ENCODE measurements around the gene GRIK3. TPM values are rescaled to one million over a fixed set of nuclear protein-coding genes. Genes with fewer than 3 reads are reported as not detected.

Gene GRIK3
- total RNA-seq, 2 donors from 2014 or later = 0.20 to 1.2 TPM

GRCh38 chr1:36844917-36845316, 189.4 kb downstream of the GRIK3 start:
- no peak for TF ChIP-seq CTCF (IDR thresholded peaks at IDR 0.05)
- Histone ChIP-seq H3K4me3 (no peak overlapping the region), H3K9me3 (no peaks in the 10 kb centered on the region), H3K36me3 (no peaks in the 10 kb centered on the region), H3K27me3 (no peaks in the 10 kb centered on the region), H3K27ac (no peak overlapping the region), H3K4me1 (no peaks in the 10 kb centered on the region), H3K9ac (ENCODE audit: low read depth in 2 of 2, low read length in 2 of 2) (no peak overlapping the region)
- intact Hi-C loops (cut with DNase I) = no loop called here
- no peak for DNase-seq

- H3K4me3 ChIP-seq = no peak overlapping the region
- intact Hi-C loops (cut with DNase I) = no loop called here
- no peaks in the 10 kb centered on the region for H3K27me3 ChIP-seq
Measured at GRCh38 chr1:36843906-36844610, 190.3 kb downstream of the GRIK3 start.

GRCh38 chr1:36843027-36843426, 191.3 kb downstream of the GRIK3 start:
- H3K9me3 ChIP-seq = no peaks in the 10 kb centered on the region
- H3K27ac ChIP-seq = no peak overlapping the region
- H3K9ac ChIP-seq (ENCODE audit: low read depth in 2 of 2, low read length in 2 of 2) = no peak overlapping the region
- H3K4me3 ChIP-seq = no peak overlapping the region
- no peaks in the 10 kb centered on the region for H3K27me3 ChIP-seq
- DNase-seq = no peak
- intact Hi-C loops (cut with DNase I) = no loop called here
- no peaks in the 10 kb centered on the region for H3K4me1 ChIP-seq
- no peak for TF ChIP-seq CTCF (IDR thresholded peaks at IDR 0.05)
- no peaks in the 10 kb centered on the region for H3K36me3 ChIP-seq

More at GRCh38 chr1:36843906-36844610, 190.3 kb downstream of the GRIK3 start:
- TF ChIP-seq CTCF (IDR thresholded peaks at IDR 0.05) = no peak
- no peak for DNase-seq
- H3K27ac ChIP-seq = no peak overlapping the region
- H3K36me3 ChIP-seq = no peaks in the 10 kb centered on the region
- no peaks in the 10 kb centered on the region for H3K4me1 ChIP-seq
- H3K9me3 ChIP-seq = no peaks in the 10 kb centered on the region
- H3K9ac ChIP-seq (ENCODE audit: low read depth in 2 of 2, low read length in 2 of 2) = no peak overlapping the region

GRCh38 chr1:36842448-36842847, 191.9 kb downstream of the GRIK3 start:
- Histone ChIP-seq H3K9ac (ENCODE audit: low read depth in 2 of 2, low read length in 2 of 2) (no peak overlapping the region), H3K27me3 (no peaks in the 10 kb centered on the region), H3K4me1 (no peaks in the 10 kb centered on the region), H3K9me3 (no peaks in the 10 kb centered on the region), H3K27ac (no peak overlapping the region), H3K4me3 (no peak overlapping the region), H3K36me3 (no peaks in the 10 kb centered on the region)
- no peak for DNase-seq
- TF ChIP-seq CTCF (IDR thresholded peaks at IDR 0.05) = no peak
- intact Hi-C loops (cut with DNase I) = no loop called here

- Histone ChIP-seq H3K9ac (ENCODE audit: low read depth in 2 of 2, low read length in 2 of 2) (no peak overlapping the region), H3K4me1 (no peaks in the 10 kb centered on the region), H3K27me3 (no peaks in the 10 kb centered on the region), H3K4me3 (no peak overlapping the region), H3K9me3 (no peaks in the 10 kb centered on the region), H3K27ac (no peak overlapping the region), H3K36me3 (no peaks in the 10 kb centered on the region)
- intact Hi-C loops (cut with DNase I) = no loop called here
- DNase-seq = no peak
- no peak for TF ChIP-seq CTCF (IDR thresholded peaks at IDR 0.05)
Measured at GRCh38 chr1:36839485-36839884, 194.8 kb downstream of the GRIK3 start.

All from colonic mucosa (tissue), 4 donors.